Measurements from ENCODE around the gene GALNT6.

Gene GALNT6

GRCh38 chr12:51379571-51379970 lies 11.6 kb downstream of the GALNT6 start:
- Histone ChIP-seq H3K27ac (no peak overlapping the region), H3K4me1 (ENCODE audit: low read depth, poor library complexity, severe bottlenecking) (peaks cover 24% of the 10 kb centered on the region), H3K36me3 (ENCODE audit: insufficient read depth) (no peaks in the 10 kb centered on the region), H3K27me3 (ENCODE audit: insufficient read depth, low read depth) (no peaks in the 10 kb centered on the region), H3K4me3 (IDR thresholded peaks at IDR 0.05; ENCODE audit: insufficient read depth, low read depth, low read length) (no peak overlapping the region), H4K20me1 (ENCODE audit: insufficient read depth) (no peaks in the 10 kb centered on the region), H3K4me2 (no peak overlapping the region), H3K9ac (no peak overlapping the region), H2AFZ (ENCODE audit: low read depth) (no peak overlapping the region), H3K79me2 (ENCODE audit: insufficient read depth, low read depth) (no peaks in the 10 kb centered on the region)
- TF ChIP-seq CTCF (conservative IDR thresholded peaks at IDR 0.05; ENCODE audit: low read depth, low read length): no peak

GRCh38 chr12:51378749-51379148 lies 12.5 kb downstream of the GALNT6 start:
- Histone ChIP-seq H2AFZ (ENCODE audit: low read depth) (no peak overlapping the region), H3K36me3 (ENCODE audit: insufficient read depth) (no peaks in the 10 kb centered on the region), H3K9ac (no peak overlapping the region), H3K79me2 (ENCODE audit: insufficient read depth, low read depth) (no peaks in the 10 kb centered on the region), H4K20me1 (ENCODE audit: insufficient read depth) (no peaks in the 10 kb centered on the region), H3K4me2 (no peak overlapping the region), H3K27me3 (ENCODE audit: insufficient read depth, low read depth) (no peaks in the 10 kb centered on the region), H3K4me3 (IDR thresholded peaks at IDR 0.05; ENCODE audit: insufficient read depth, low read depth, low read length) (no peak overlapping the region), H3K4me1 (ENCODE audit: low read depth, poor library complexity, severe bottlenecking) (peaks cover 18% of the 10 kb centered on the region), H3K27ac (no peak overlapping the region)
- no peak for TF ChIP-seq CTCF (conservative IDR thresholded peaks at IDR 0.05; ENCODE audit: low read depth, low read length)

GRCh38 chr12:51377099-51377984 lies 13.9 kb downstream of the GALNT6 start:
- Histone ChIP-seq H3K36me3 (ENCODE audit: insufficient read depth) (no peaks in the 10 kb centered on the region), H3K27ac (no peak overlapping the region), H2AFZ (ENCODE audit: low read depth) (no peak overlapping the region), H3K9ac (no peak overlapping the region), H3K79me2 (ENCODE audit: insufficient read depth, low read depth) (no peaks in the 10 kb centered on the region), H3K4me1 (ENCODE audit: low read depth, poor library complexity, severe bottlenecking) (peaks cover 5% of the 10 kb centered on the region), H3K27me3 (ENCODE audit: insufficient read depth, low read depth) (no peaks in the 10 kb centered on the region), H3K4me2 (no peak overlapping the region), H4K20me1 (ENCODE audit: insufficient read depth) (no peaks in the 10 kb centered on the region), H3K4me3 (IDR thresholded peaks at IDR 0.05; ENCODE audit: insufficient read depth, low read depth, low read length) (no peak overlapping the region)
- no peak for TF ChIP-seq CTCF (conservative IDR thresholded peaks at IDR 0.05; ENCODE audit: low read depth, low read length)

- Histone ChIP-seq H3K79me2 (ENCODE audit: insufficient read depth, low read depth) (no peaks in the 10 kb centered on the region), H4K20me1 (ENCODE audit: insufficient read depth) (no peaks in the 10 kb centered on the region), H2AFZ (ENCODE audit: low read depth) (no peak overlapping the region), H3K27ac (no peak overlapping the region), H3K36me3 (ENCODE audit: insufficient read depth) (no peaks in the 10 kb centered on the region), H3K4me3 (IDR thresholded peaks at IDR 0.05; ENCODE audit: insufficient read depth, low read depth, low read length) (no peak overlapping the region), H3K4me2 (no peak overlapping the region), H3K27me3 (ENCODE audit: insufficient read depth, low read depth) (no peaks in the 10 kb centered on the region), H3K4me1 (ENCODE audit: low read depth, poor library complexity, severe bottlenecking) (peaks cover 6% of the 10 kb centered on the region), H3K9ac (no peak overlapping the region)
- TF ChIP-seq CTCF (conservative IDR thresholded peaks at IDR 0.05; ENCODE audit: low read depth, low read length): no peak
Measured at GRCh38 chr12:51374856-51375255, 16.4 kb downstream of the GALNT6 start.
